Renal cortical epithelial cell (primary cell): ENCODE results near the gene RGS11. TPM values are rescaled to one million over a fixed set of nuclear protein-coding genes. Genes with fewer than 3 reads are reported as not detected.
"Not testable (repeated sequence)": the region's sequence is repeated elsewhere in the genome, so short reads cannot be mapped to it uniquely, and the experiment has no call there.

Experiments used
- DNase-seq: peaks from one replicate; pipeline ENCODE4 v3.0.0-alpha.2; 2011; ENCODE audit warnings: low read depth
- total RNA-seq: library from RNA; depleted of rRNA; stranded (reverse); fragments of >200 nt; gene quantifications from 2 replicates; pipeline ENCODE4 v1.2.3, GENCODE V29; 2014

RGS11 gene
- total RNA-seq, 1 donor from 2014 or later, result 0.40 TPM

DNA sequence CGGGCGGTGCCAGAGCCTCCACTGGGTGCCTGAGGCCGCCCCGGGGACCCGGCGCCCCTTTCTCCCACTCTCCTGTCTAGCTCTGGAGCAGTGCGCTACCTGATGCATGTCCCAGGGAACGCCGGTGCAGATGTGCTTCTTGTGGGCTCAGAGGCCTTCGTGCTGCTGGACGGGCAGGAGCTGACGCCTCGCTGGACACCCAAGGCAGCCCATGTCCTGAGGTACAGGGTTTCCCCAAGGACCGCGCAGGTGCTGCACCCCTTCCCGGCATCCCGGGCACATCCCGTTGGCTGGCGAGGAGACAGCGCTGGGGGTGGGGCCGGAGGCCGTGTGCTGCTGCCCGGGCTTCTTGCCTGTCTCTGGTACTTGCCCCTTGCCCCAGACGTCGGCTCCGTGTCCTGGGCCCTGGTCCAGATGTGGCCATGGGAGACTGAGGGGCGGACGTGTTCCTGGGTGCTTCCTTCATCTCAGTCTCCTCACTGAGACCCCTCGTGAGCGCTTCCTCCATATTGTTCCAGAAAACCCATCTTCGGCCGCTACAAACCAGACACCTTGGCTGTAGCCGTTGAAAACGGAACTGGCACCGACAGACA is 12.5 kb downstream of the RGS11 start:
- no peak for DNase-seq

GRCh38 chr16:262121-262745 is 13.5 kb downstream of the RGS11 start:
- no peak for DNase-seq

GRCh38 chr16:261031-261691 is 14.6 kb downstream of the RGS11 start:
- no peak for DNase-seq

- DNase-seq, result no peak
Observed at GRCh38 chr16:260326-260725, 15.4 kb downstream of the RGS11 start.

DNA sequence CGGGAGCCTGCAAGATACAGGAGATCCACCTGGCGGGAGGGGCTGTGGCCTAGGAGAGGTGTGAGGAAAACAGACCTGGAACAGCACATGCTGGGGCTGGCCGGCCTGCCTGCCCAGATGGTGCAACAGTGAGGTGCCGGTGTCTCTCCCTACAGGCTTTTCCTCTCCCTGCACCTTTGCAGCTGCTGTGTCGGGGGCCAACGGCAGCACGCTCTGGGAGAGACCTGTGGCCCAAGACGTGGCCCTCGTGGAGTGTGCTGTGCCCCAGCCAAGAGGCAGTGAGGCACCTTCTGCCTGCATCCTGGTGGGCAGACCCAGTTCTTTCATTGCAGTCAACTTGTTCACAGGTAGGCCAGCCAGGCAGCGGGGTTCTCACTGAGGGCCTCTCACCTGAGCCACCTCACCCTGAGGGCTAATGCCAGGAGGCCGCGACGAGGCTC is 15.9 kb downstream of the RGS11 start:
- no peak for DNase-seq

DNA sequence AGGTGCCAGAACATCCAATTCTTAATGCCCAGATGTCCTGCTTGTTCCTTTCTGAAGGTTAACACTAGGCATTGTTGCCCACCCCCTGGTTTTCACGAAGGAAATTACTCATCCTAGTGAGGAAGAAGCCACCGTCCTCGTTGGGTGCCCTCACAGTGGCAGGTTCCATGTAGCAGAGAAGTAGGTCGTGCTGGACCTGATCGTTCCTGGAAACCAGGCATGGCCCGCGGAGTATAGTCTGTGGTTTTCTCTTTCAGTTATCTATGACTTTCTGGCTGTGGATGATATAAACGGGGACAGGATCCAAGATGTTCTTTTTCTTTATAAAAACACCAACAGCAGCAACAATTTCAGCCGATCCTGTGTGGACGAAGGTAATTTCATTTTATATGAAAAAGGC is 16.5 kb downstream of the RGS11 start:
- no peak for DNase-seq

GRCh38 chr16:258091-258490 is 17.7 kb downstream of the RGS11 start:
- DNase-seq, result not testable (repeated sequence)

GRCh38 chr16:255183-255582 is 20.6 kb downstream of the RGS11 start:
- DNase-seq, result no peak

DNA sequence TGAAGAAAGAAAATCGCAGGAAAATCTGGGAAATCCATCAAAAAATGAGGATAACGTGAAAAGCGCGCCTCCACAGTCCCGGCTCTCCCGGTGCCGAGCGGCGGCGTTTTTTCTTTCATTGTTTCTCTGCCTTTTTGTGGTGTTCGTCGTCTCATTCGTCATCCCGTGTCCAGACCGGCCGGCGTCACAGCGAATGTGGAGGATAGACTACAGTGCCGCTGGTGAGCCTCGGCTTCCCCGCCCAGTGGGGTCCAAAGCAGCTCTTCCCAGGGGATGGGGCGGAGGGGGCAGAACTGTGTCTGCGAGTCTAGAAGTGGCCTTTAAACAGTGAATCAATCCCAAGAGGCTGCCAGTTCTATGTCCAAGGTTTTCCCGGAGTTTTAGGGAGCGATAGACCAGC is 21.3 kb downstream of the RGS11 start:
- no peak for DNase-seq

DNA sequence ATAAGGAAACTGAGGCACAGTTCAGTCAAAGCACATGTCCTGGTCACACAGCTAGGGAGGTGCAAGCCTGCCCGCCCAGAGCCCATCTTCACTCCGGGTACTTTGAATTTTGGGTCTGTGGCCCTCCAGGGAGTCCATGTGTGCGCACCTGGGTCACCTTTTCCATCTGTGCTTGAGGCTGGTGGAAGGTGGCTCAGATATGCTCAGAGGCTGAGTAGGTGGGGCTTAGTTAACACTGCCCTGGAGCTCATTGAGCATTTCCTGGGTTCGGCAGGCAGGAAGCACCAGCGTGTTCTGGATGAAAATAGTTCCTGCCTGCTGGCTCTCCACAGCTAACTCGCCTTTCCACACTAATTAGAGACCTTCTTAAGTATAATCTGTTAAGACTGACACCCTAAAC is 21.9 kb downstream of the RGS11 start:
- no peak for DNase-seq

GRCh38 chr16:252366-253337 is 23.1 kb downstream of the RGS11 start:
- DNase-seq, result no peak

GRCh38 chr16:249431-249830 is 26.3 kb downstream of the RGS11 start:
- no peak for DNase-seq

- DNase-seq, result no peak
Observed at GRCh38 chr16:247027-247426, 28.7 kb downstream of the RGS11 start.

- DNase-seq, result no peak
Observed at GRCh38 chr16:245105-245504, 30.6 kb downstream of the RGS11 start.

GRCh38 chr16:243348-243747 is 32.4 kb downstream of the RGS11 start:
- DNase-seq, result no peak

DNA sequence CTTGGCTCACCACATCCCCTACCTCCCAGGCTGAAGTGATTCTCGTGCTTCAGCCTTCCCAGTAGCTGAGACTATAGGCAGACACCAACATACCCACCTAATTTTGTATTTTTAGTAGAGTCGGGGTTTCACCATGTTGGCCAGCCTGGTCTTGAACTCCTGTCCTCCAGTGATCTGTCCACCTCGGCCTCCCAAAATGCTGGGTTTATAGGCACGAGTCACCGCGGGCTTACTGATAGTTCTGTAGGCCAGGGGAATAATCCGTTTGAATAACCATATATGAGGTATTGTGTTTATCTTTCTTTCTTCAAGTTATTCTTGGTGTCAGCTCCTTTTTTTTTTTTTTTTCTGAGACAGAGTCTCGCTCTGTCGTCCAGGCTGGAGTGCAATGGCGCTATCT is 33.5 kb downstream of the RGS11 start:
- no peak for DNase-seq

- DNase-seq, result no peak
Observed at GRCh38 chr16:240559-240958, 35.2 kb downstream of the RGS11 start.

DNA sequence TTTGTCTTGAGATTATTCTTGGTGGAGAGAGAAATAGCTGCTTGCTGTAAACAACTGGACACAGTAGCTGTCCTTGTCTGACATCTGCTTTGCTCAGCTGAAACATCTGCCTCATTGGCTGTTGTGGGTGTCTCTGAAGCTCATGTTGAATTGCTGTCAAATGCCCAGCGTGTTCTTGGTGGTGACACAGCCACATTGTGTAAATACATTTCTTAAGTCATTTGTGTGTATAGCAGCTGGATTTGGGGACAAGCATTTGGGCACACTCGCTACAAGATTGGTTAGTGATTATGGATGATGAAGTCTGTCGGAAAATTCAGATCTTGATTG is 35.8 kb downstream of the RGS11 start:
- DNase-seq, result no peak

GRCh38 chr16:234468-235305 is 41.1 kb downstream of the RGS11 start, which contains the start of gene FAM234A:
FAM234A (plus strand) TSS chr16:234821; CDS start chr16:254414, 19,593 bp downstream.
- peak; percentile 68 for DNase-seq

DNA sequence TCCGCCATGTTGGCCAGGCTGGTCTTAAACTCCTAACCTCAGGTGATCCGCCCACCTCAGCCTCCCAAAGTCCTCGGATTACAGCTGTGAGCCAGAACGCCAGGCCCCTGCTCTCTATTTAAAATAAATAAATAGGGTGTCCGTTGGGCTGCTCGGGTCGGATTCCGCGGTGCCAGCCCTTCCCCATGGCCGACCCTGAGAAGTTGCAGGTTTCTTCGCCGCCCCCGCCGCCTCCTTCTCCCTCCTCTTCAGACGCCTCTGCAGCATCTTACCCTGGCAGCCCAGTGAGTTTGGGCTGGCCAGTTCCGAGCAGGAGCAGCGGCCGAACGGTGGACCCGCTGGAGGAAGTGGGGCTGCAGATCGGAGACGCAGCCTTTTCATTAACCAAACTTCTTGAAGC is 44.8 kb downstream of the RGS11 start:
- DNase-seq, result no peak

- not testable (repeated sequence) for DNase-seq
Observed at GRCh38 chr16:230351-230750, 45.4 kb downstream of the RGS11 start.
